ENCODE data around the gene SETD1B. TPM values are rescaled to one million over a fixed set of nuclear protein-coding genes. Genes with fewer than 3 reads are reported as not detected.

The SETD1B gene
- total RNA-seq, 1 donor from 2014 or later = 22.7 TPM

- no peaks in the 10 kb centered on the region for H3K27me3 ChIP-seq
- H3K4me1 ChIP-seq = no peaks in the 10 kb centered on the region
- no peaks in the 10 kb centered on the region for H3K9me3 ChIP-seq
- no peak overlapping the region for H3K27ac ChIP-seq
- intact Hi-C loops (cut with DNase I) = no loop called here
- peaks cover 78 to 92% of the 10 kb centered on the region in 2 donors for H3K36me3 ChIP-seq
- H3K4me3 ChIP-seq = no peak overlapping the region
- no peak for DNase-seq (ENCODE audit: low spot score in 2 of 2)
- TF ChIP-seq CTCF (IDR thresholded peaks at IDR 0.05) = no peak
Observed at GRCh38 chr12:121825041-121825523, 21.3 kb downstream of the SETD1B start.

GRCh38 chr12:121826318-121827150, 22.7 kb downstream of the SETD1B start:
- H3K27ac ChIP-seq = no peak overlapping the region
- no peaks in the 10 kb centered on the region for H3K9me3 ChIP-seq
- peaks cover 81 to 90% of the 10 kb centered on the region in 2 donors for H3K36me3 ChIP-seq
- TF ChIP-seq CTCF (IDR thresholded peaks at IDR 0.05) = no peak
- intact Hi-C loops (cut with DNase I) = no loop called here
- DNase-seq (ENCODE audit: low spot score in 2 of 2) = no peak
- H3K4me1 ChIP-seq = no peaks in the 10 kb centered on the region
- no peaks in the 10 kb centered on the region for H3K27me3 ChIP-seq
- no peak overlapping the region for H3K4me3 ChIP-seq

- intact Hi-C loops (cut with DNase I) = no loop called here
- no peaks in the 10 kb centered on the region for H3K4me1 ChIP-seq
- peaks cover 76 to 91% of the 10 kb centered on the region in 2 donors for H3K36me3 ChIP-seq
Observed at GRCh38 chr12:121827351-121828099, 23.7 kb downstream of the SETD1B start.

GRCh38 chr12:121828306-121828705, 24.5 kb downstream of the SETD1B start:
- Histone ChIP-seq H3K4me1 (no peaks in the 10 kb centered on the region), H3K36me3 (peaks cover 68 to 88% of the 10 kb centered on the region in 2 donors), H3K27me3 (no peaks in the 10 kb centered on the region), H3K9me3 (no peaks in the 10 kb centered on the region), H3K27ac (no peak overlapping the region), H3K4me3 (no peak overlapping the region)
- intact Hi-C loops (cut with DNase I) = no loop called here
- TF ChIP-seq CTCF (IDR thresholded peaks at IDR 0.05) = no peak
- no peak for DNase-seq (ENCODE audit: low spot score in 2 of 2)

More at GRCh38 chr12:121827351-121828099, 23.7 kb downstream of the SETD1B start:
- TF ChIP-seq CTCF (IDR thresholded peaks at IDR 0.05) = no peak
- no peak for DNase-seq (ENCODE audit: low spot score in 2 of 2)
- no peak overlapping the region for H3K27ac ChIP-seq
- H3K27me3 ChIP-seq = no peaks in the 10 kb centered on the region
- H3K4me3 ChIP-seq = no peak overlapping the region
- no peaks in the 10 kb centered on the region for H3K9me3 ChIP-seq

- peaks cover 63 to 82% of the 10 kb centered on the region in 2 donors for H3K36me3 ChIP-seq
- no peaks in the 10 kb centered on the region for H3K9me3 ChIP-seq
- no peaks in the 10 kb centered on the region for H3K27me3 ChIP-seq
- intact Hi-C loops (cut with DNase I) = no loop called here
- TF ChIP-seq CTCF (IDR thresholded peaks at IDR 0.05) = no peak
- no peak for DNase-seq (ENCODE audit: low spot score in 2 of 2)
- no peak overlapping the region for H3K4me3 ChIP-seq
- H3K27ac ChIP-seq = no peak overlapping the region
- H3K4me1 ChIP-seq = no peaks in the 10 kb centered on the region
Observed at GRCh38 chr12:121828826-121829225, 25.0 kb downstream of the SETD1B start.
